ENCODE measurements around the gene UBR2.
"Not testable (repeated sequence)": the region's sequence is repeated elsewhere in the genome, so short reads cannot be mapped to it uniquely, and the experiment has no call there.

Gene UBR2

DNA sequence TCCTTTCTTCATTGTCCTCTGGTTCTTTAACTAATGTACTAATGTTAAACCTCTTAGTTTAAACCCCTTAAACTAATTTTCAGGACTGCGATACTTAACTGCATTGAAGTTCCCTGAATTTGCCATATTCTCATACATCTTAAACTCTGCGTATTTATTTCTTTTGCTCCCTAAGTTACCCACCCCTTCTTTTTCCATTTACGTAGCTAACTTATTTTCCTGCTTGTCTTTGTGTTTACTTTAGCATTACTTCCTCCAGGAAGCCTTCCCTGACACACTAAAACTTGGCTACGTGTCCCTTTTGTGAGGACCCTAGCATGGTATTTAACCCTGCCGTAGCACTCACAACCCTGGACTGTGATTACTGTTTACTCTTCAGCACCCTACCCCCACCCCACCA, 79.0 kb downstream of the UBR2 start:
- H3K27ac ChIP-seq (ENCODE audit: low read depth, low read length): no peak overlapping the region
- no peaks in the 10 kb centered on the region for H3K9me3 ChIP-seq (ENCODE audit: control insufficient read depth in 1 of 2, low read length in 2 of 2)
- peaks cover 47 to 70% of the 10 kb centered on the region in 2 donors for H3K36me3 ChIP-seq (ENCODE audit: control insufficient read depth in 1 of 2, insufficient read depth in 2 of 2, low read length in 2 of 2)
- no peaks in the 10 kb centered on the region for H3K4me1 ChIP-seq (ENCODE audit: control insufficient read depth in 1 of 2, insufficient read depth in 2 of 2, low read length in 2 of 2)
- no peak overlapping the region for H3K9ac ChIP-seq (ENCODE audit: low read depth in 1 of 2, low read length in 2 of 2)
- no peaks in the 10 kb centered on the region for H3K27me3 ChIP-seq (ENCODE audit: control insufficient read depth in 1 of 2, insufficient read depth in 2 of 2, low read length in 2 of 2)
- H3K4me3 ChIP-seq (ENCODE audit: low read depth in 1 of 2, low read length in 2 of 2): no peak overlapping the region

DNA sequence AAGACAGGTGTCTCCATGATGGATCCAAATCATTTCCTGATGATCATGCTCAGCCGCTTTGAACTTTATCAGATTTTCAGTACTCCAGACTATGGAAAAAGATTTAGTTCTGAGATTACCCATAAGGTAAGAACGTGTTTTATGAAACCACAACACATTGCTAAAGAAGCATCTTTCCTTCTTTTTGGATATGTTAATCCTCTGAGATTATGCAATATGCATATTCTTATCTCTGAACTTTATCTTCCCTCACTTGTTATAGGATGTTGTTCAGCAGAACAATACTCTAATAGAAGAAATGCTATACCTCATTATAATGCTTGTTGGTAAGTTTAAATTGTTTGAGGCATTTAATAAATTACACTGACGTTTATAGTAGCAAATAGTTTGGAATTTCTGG, 80.4 kb downstream of the UBR2 start:
- no peak overlapping the region for H3K4me3 ChIP-seq (ENCODE audit: low read depth in 1 of 2, low read length in 2 of 2)
- no peak overlapping the region for H3K27ac ChIP-seq (ENCODE audit: low read depth, low read length)
- H3K27me3 ChIP-seq (ENCODE audit: control insufficient read depth in 1 of 2, insufficient read depth in 2 of 2, low read length in 2 of 2): no peaks in the 10 kb centered on the region
- no peak overlapping the region for H3K9ac ChIP-seq (ENCODE audit: low read depth in 1 of 2, low read length in 2 of 2)
- no peaks in the 10 kb centered on the region for H3K4me1 ChIP-seq (ENCODE audit: control insufficient read depth in 1 of 2, insufficient read depth in 2 of 2, low read length in 2 of 2)
- H3K9me3 ChIP-seq (ENCODE audit: control insufficient read depth in 1 of 2, low read length in 2 of 2): no peaks in the 10 kb centered on the region
- peaks cover 45 to 74% of the 10 kb centered on the region in 2 donors for H3K36me3 ChIP-seq (ENCODE audit: control insufficient read depth in 1 of 2, insufficient read depth in 2 of 2, low read length in 2 of 2)

DNA sequence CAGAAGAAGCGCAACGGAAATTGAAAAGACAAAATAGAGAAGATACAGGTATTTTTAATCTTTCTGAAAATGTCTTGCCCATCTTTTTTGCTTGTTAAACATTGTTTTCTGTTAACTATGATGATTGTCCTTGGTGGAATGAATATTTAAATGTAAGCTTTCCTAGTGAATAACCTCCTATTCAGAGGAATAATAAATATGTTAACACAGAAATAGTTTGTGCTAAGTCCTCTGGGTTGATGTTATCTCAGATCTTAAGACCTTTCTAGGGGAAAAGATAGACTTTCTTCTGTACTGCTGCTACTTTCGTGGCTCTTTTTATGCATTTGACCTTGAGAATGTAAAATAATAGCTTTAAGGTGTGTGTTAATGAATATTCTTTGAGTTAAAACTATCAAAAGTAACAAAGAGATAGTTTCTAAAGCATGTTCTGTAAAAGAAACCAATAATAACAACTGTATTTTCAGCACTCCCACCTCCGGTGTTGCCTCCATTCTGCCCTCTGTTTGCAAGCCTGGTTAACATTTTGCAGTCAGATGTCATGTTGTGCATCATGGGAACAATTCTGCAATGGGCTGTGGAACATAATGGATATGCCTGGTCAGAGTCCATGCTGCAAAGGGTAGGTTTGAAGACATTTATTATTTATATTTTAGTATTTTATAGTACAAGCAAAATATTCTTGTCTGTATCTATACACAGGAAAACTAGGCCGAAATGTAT, 88.4 kb downstream of the UBR2 start:
- H3K27me3 ChIP-seq (ENCODE audit: control insufficient read depth in 1 of 2, insufficient read depth in 2 of 2, low read length in 2 of 2): no peaks in the 10 kb centered on the region
- H3K36me3 ChIP-seq (ENCODE audit: control insufficient read depth in 1 of 2, insufficient read depth in 2 of 2, low read length in 2 of 2): peaks cover 31 to 63% of the 10 kb centered on the region in 2 donors
- H3K27ac ChIP-seq (ENCODE audit: low read depth, low read length): no peak overlapping the region
- H3K9me3 ChIP-seq (ENCODE audit: control insufficient read depth in 1 of 2, low read length in 2 of 2): no peaks in the 10 kb centered on the region
- H3K4me3 ChIP-seq (ENCODE audit: low read depth in 1 of 2, low read length in 2 of 2): no peak overlapping the region
- H3K9ac ChIP-seq (ENCODE audit: low read depth in 1 of 2, low read length in 2 of 2): no peak overlapping the region
- no peaks in the 10 kb centered on the region for H3K4me1 ChIP-seq (ENCODE audit: control insufficient read depth in 1 of 2, insufficient read depth in 2 of 2, low read length in 2 of 2)

DNA sequence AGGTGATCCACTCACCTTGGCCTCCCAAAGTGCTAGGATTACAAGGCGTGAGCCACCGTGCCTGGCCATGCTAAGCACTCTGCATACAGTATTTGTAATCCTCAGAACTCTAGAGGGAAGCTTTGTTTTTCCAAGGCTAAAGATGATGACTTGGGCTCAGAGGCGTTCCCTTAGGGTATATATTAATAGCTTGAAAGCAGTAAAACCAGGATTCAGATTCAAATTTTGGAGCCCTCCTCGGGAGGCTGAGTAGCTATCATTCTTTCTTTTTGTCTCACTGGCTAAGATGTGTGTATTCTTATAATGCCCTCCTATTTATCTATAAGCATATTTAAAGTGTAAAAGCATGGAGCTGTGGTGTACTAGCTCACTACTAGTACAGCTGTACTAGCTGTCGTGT, 90.0 kb downstream of the UBR2 start:
- H3K9ac ChIP-seq (ENCODE audit: low read depth in 1 of 2, low read length in 2 of 2): no peak overlapping the region
- H3K36me3 ChIP-seq (ENCODE audit: control insufficient read depth in 1 of 2, insufficient read depth in 2 of 2, low read length in 2 of 2): peaks cover 33 to 69% of the 10 kb centered on the region in 2 donors
- no peaks in the 10 kb centered on the region for H3K27me3 ChIP-seq (ENCODE audit: control insufficient read depth in 1 of 2, insufficient read depth in 2 of 2, low read length in 2 of 2)
- H3K4me3 ChIP-seq (ENCODE audit: low read depth in 1 of 2, low read length in 2 of 2): no peak overlapping the region
- H3K4me1 ChIP-seq (ENCODE audit: control insufficient read depth in 1 of 2, insufficient read depth in 2 of 2, low read length in 2 of 2): no peaks in the 10 kb centered on the region
- H3K27ac ChIP-seq (ENCODE audit: low read depth, low read length): no peak overlapping the region
- no peaks in the 10 kb centered on the region for H3K9me3 ChIP-seq (ENCODE audit: control insufficient read depth in 1 of 2, low read length in 2 of 2)

DNA sequence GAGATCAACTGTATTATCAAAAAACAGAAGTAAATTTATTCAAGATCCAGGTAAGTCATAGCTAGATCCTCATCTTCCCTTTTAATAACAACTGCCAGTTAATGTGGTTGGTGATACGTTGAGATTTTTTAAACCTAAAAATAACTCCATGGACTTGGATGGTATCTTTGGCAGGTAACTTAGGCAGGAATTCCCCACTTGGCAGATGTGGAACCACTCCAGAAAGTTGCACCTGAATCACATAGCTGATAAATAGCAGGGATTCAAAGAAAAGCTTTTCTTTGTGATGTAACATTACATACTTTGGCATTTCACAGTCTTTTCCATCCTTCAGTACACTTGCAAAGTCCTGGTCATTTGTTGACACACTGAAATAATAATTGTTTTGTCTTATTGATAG, 96.0 kb downstream of the UBR2 start:
- Histone ChIP-seq H3K27ac (ENCODE audit: low read depth, low read length) (no peak overlapping the region), H3K36me3 (ENCODE audit: control insufficient read depth in 1 of 2, insufficient read depth in 2 of 2, low read length in 2 of 2) (peaks cover 43 to 65% of the 10 kb centered on the region in 2 donors), H3K4me1 (ENCODE audit: control insufficient read depth in 1 of 2, insufficient read depth in 2 of 2, low read length in 2 of 2) (no peaks in the 10 kb centered on the region), H3K27me3 (ENCODE audit: control insufficient read depth in 1 of 2, insufficient read depth in 2 of 2, low read length in 2 of 2) (no peaks in the 10 kb centered on the region), H3K9me3 (ENCODE audit: control insufficient read depth in 1 of 2, low read length in 2 of 2) (no peaks in the 10 kb centered on the region), H3K4me3 (ENCODE audit: low read depth in 1 of 2, low read length in 2 of 2) (no peak overlapping the region), H3K9ac (ENCODE audit: low read depth in 1 of 2, low read length in 2 of 2) (no peak overlapping the region)

DNA sequence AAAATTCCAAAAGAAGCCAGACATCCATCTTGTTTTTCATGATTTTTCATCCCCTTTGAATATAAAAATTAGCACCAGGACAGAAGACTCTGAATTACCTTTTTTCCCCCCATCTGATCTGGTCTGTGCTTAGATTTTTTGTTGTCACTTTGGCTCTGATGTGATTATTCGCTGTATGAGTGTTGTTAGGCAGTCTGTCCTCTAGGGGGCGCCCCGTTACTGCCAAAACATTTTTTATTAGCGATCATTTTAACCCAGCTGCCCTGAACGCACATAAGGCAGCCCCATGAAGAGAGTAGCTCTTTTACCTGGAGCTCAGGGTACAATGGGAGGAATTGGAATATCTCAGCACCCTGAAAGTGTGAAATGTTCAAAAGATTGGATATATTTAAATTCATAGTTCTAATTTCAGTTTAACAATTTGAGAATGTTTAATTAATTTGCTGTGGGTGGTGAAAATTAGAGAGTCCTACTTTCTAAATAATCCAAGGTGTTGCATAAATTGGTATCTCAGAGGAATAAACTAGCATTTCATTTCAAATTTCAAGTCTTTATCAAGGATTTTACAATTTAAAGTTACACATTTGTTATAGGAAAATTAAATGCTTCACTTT, 97.8 kb downstream of the UBR2 start:
- no peak overlapping the region for H3K4me3 ChIP-seq (ENCODE audit: low read depth in 1 of 2, low read length in 2 of 2)
- H3K9ac ChIP-seq (ENCODE audit: low read depth in 1 of 2, low read length in 2 of 2): no peak overlapping the region
- peaks cover 57 to 73% of the 10 kb centered on the region in 2 donors for H3K36me3 ChIP-seq (ENCODE audit: control insufficient read depth in 1 of 2, insufficient read depth in 2 of 2, low read length in 2 of 2)
- no peaks in the 10 kb centered on the region for H3K9me3 ChIP-seq (ENCODE audit: control insufficient read depth in 1 of 2, low read length in 2 of 2)
- no peak overlapping the region for H3K27ac ChIP-seq (ENCODE audit: low read depth, low read length)
- no peaks in the 10 kb centered on the region for H3K4me1 ChIP-seq (ENCODE audit: control insufficient read depth in 1 of 2, insufficient read depth in 2 of 2, low read length in 2 of 2)
- no peaks in the 10 kb centered on the region for H3K27me3 ChIP-seq (ENCODE audit: control insufficient read depth in 1 of 2, insufficient read depth in 2 of 2, low read length in 2 of 2)

DNA sequence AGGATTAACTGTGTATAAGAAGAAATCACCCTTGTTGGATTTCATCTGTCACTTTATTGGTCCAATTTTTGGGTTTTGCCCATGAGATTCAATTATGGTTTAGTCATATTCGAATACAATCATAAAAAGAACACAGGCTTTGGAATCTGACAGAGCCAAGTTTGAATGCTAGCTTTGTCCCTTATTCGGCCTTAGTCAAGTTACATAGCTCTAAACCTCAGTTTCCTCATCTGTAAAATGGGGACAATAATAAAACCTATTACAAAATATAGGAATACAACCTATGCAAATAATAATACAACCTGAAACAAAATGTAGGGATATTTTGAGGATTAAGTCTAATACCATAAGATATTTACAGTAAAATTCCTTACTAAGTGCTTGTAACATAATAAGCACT, 100.9 kb downstream of the UBR2 start:
- Histone ChIP-seq H3K9ac (ENCODE audit: low read depth in 1 of 2, low read length in 2 of 2) (no peak overlapping the region), H3K27ac (ENCODE audit: low read depth, low read length) (no peak overlapping the region), H3K9me3 (ENCODE audit: control insufficient read depth in 1 of 2, low read length in 2 of 2) (no peaks in the 10 kb centered on the region), H3K4me1 (ENCODE audit: control insufficient read depth in 1 of 2, insufficient read depth in 2 of 2, low read length in 2 of 2) (no peaks in the 10 kb centered on the region), H3K36me3 (ENCODE audit: control insufficient read depth in 1 of 2, insufficient read depth in 2 of 2, low read length in 2 of 2) (peaks cover 51 to 74% of the 10 kb centered on the region in 2 donors), H3K27me3 (ENCODE audit: control insufficient read depth in 1 of 2, insufficient read depth in 2 of 2, low read length in 2 of 2) (no peaks in the 10 kb centered on the region), H3K4me3 (ENCODE audit: low read depth in 1 of 2, low read length in 2 of 2) (no peak overlapping the region)

DNA sequence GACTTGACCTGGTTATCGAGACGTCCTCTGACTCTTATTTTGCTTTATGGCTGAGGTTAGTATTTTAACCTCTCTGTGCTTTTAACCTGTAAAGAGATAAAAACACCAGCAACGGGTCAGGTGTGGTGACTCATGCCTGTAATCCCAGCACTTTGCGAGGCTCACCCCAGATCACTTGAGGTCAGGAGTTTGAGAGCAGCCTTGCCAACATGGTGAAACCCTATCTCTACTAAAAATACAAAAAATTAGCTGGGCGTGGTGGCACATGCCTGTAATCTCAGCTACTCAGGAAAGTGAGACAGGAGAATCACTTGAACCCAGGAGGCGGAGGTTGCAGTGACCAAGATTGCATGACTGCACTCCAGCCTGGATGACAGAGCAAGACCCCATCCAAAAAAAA, 110.5 kb downstream of the UBR2 start:
- H3K36me3 ChIP-seq (ENCODE audit: control insufficient read depth in 1 of 2, insufficient read depth in 2 of 2, low read length in 2 of 2): peaks cover 66 to 95% of the 10 kb centered on the region in 2 donors
- not testable (repeated sequence) for H3K27ac ChIP-seq (ENCODE audit: low read depth, low read length); H3K9ac ChIP-seq (ENCODE audit: low read depth in 1 of 2, low read length in 2 of 2); H3K4me1 ChIP-seq (ENCODE audit: control insufficient read depth in 1 of 2, insufficient read depth in 2 of 2, low read length in 2 of 2); H3K4me3 ChIP-seq (ENCODE audit: low read depth in 1 of 2, low read length in 2 of 2); H3K9me3 ChIP-seq (ENCODE audit: control insufficient read depth in 1 of 2, low read length in 2 of 2); H3K27me3 ChIP-seq (ENCODE audit: control insufficient read depth in 1 of 2, insufficient read depth in 2 of 2, low read length in 2 of 2)

DNA sequence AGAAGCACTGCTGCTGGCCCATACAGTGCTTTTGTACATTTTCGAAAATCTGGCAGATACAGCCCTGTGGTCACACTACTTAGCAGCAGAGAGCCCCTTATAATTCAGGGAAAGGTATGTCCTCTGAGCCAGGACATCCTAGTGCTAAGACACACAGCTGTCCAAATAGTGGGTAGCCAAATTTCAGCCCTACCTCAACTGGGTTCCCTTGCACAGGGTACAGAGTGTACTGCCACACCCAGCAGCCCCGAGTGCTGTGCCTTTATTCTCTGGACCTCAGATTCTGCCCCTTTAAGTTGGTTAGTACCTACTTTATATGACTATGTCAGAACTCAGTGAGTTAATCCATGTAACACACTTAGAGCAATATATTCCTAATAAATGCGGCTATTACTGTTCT, 111.0 kb downstream of the UBR2 start:
- Histone ChIP-seq H3K27me3 (ENCODE audit: control insufficient read depth in 1 of 2, insufficient read depth in 2 of 2, low read length in 2 of 2) (no peaks in the 10 kb centered on the region), H3K9ac (ENCODE audit: low read depth in 1 of 2, low read length in 2 of 2) (no peak overlapping the region), H3K4me3 (ENCODE audit: low read depth in 1 of 2, low read length in 2 of 2) (no peak overlapping the region), H3K4me1 (ENCODE audit: control insufficient read depth in 1 of 2, insufficient read depth in 2 of 2, low read length in 2 of 2) (no peaks in the 10 kb centered on the region), H3K27ac (ENCODE audit: low read depth, low read length) (no peak overlapping the region), H3K36me3 (ENCODE audit: control insufficient read depth in 1 of 2, insufficient read depth in 2 of 2, low read length in 2 of 2) (peaks cover 66 to 95% of the 10 kb centered on the region in 2 donors), H3K9me3 (ENCODE audit: control insufficient read depth in 1 of 2, low read length in 2 of 2) (no peaks in the 10 kb centered on the region)

DNA sequence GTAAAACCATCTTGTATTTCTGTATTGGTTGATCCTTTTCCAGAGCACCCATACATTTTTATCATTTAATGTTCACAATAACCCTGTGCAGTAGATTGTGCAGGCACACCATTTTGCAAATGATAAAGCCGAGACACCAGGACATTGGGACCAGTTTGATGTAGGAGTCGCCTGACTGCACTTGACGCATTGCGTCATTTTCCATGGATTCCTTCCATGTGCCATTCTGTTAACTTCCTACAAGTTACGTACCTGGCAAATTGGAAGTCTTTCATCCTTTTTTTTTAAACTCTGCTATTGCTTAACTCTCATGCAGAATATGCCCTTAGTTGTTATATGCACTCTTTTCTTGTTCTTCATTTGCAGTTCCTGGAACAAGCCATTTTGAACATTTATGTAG, 115.5 kb downstream of the UBR2 start:
- peaks cover 59 to 82% of the 10 kb centered on the region in 2 donors for H3K36me3 ChIP-seq (ENCODE audit: control insufficient read depth in 1 of 2, insufficient read depth in 2 of 2, low read length in 2 of 2)
- no peaks in the 10 kb centered on the region for H3K27me3 ChIP-seq (ENCODE audit: control insufficient read depth in 1 of 2, insufficient read depth in 2 of 2, low read length in 2 of 2)
- no peaks in the 10 kb centered on the region for H3K9me3 ChIP-seq (ENCODE audit: control insufficient read depth in 1 of 2, low read length in 2 of 2)
- no peak overlapping the region for H3K4me3 ChIP-seq (ENCODE audit: low read depth in 1 of 2, low read length in 2 of 2)
- no peaks in the 10 kb centered on the region for H3K4me1 ChIP-seq (ENCODE audit: control insufficient read depth in 1 of 2, insufficient read depth in 2 of 2, low read length in 2 of 2)
- H3K27ac ChIP-seq (ENCODE audit: low read depth, low read length): no peak overlapping the region
- H3K9ac ChIP-seq (ENCODE audit: low read depth in 1 of 2, low read length in 2 of 2): no peak overlapping the region

Data from duodenal mucosa (tissue), 2 donors.